SK-N-SH (cell line): ENCODE measurements around the gene ACER2. TPM values are rescaled to one million over a fixed set of nuclear protein-coding genes. Genes with fewer than 3 reads are reported as not detected.

Experiments used
- CTCF ChIA-PET: fragments of 300-600, 350-600 bp; formaldehyde crosslinking; extraction: SDS; loops from one replicate; lab custom pipeline; 2021; lab: Yijun Ruan, JAX
- POLR2A ChIA-PET: fragments of 350-600 bp; sonication (Branson Sonifier 250); formaldehyde crosslinking; extraction: SDS; loops from one replicate; lab custom pipeline; 2020; ENCODE audit warnings: antibody characterized with exemption, inconsistent platforms; lab: Yijun Ruan, JAX
- DNase-seq: peaks from one replicate; pipeline ENCODE4 v3.0.0; 2012
- H2AFZ ChIP-seq: fragments of 200-600 bp; sonication (generic); 2 replicates; pipeline ENCODE4 v1.8.1; 2016; ENCODE audit warnings: antibody characterized with exemption, mild to moderate bottlenecking, low read depth
- H3F3A ChIP-seq: fragments of 200-600 bp; sonication (generic); replicated peaks from 2 replicates; pipeline ENCODE3; 2016; ENCODE audit warnings: antibody characterized with exemption, mild to moderate bottlenecking; ENCODE audit not compliant: insufficient read depth
- H3K27ac ChIP-seq, 2 experiments: fragments of 200-500 bp in 1 of 2; fragments of 200-600 bp in 1 of 2; sonication (Bioruptor generic) in 1 of 2; sonication (generic), shearing (Covaris generic) in 1 of 2; 2 replicates each; pipeline versions ENCODE4 v1.5.1 to v1.6.1; 2014 to 2016; ENCODE audit warnings: low read depth in 2 of 2, inconsistent platforms in 1 of 2, low read length in 1 of 2, mild to moderate bottlenecking in 1 of 2, mixed read lengths in 1 of 2
- H3K27me3 ChIP-seq: fragments of 200-600 bp; sonication (generic), shearing (Covaris generic); 2 replicates; pipeline ENCODE4 v1.6.1; 2016; ENCODE audit warnings: mixed run types; ENCODE audit not compliant: insufficient read depth
- H3K36me3 ChIP-seq, 2 experiments: fragments of 200-500 bp in 1 of 2; fragments of 200-600 bp in 1 of 2; sonication (Bioruptor generic) in 1 of 2; sonication (generic) in 1 of 2; replicated peaks in 1 of 2; 2 replicates each; pipeline versions ENCODE3 to v1.5.1; 2014 to 2016; ENCODE audit warnings: low read length in 1 of 2, mild to moderate bottlenecking in 1 of 2; ENCODE audit not compliant: insufficient read depth in 2 of 2, control insufficient read depth in 1 of 2
- H3K4me1 ChIP-seq, 2 experiments: fragments of 200-500 bp in 1 of 2; fragments of 200-600 bp in 1 of 2; sonication (Bioruptor generic) in 1 of 2; sonication (generic), shearing (Covaris generic) in 1 of 2; 2 replicates each; pipeline versions ENCODE4 v1.5.1 to v1.6.1; 2014 to 2016; ENCODE audit warnings: low read depth in 1 of 2, low read length in 1 of 2, mixed run types in 1 of 2; ENCODE audit not compliant: insufficient read depth in 2 of 2, control insufficient read depth in 1 of 2
- H3K4me2 ChIP-seq: fragments of 200-600 bp; sonication (generic), shearing (Covaris generic); 2 replicates; pipeline ENCODE4 v1.6.1; 2017; ENCODE audit warnings: mixed run types
- H3K4me3 ChIP-seq, 2 experiments: fragments of 200-500 bp in 1 of 2; fragments of 200-600 bp in 1 of 2; sonication (Bioruptor generic) in 1 of 2; sonication (generic), shearing (Covaris generic) in 1 of 2; 2 replicates each; pipeline versions ENCODE4 v1.5.1 to v1.8.1; 2014 to 2016; ENCODE audit warnings: low read depth in 2 of 2, inconsistent platforms in 1 of 2, low read length in 1 of 2, mild to moderate bottlenecking in 1 of 2, mixed read lengths in 1 of 2, moderate library complexity in 1 of 2
- H3K79me2 ChIP-seq: fragments of 200-600 bp; sonication (generic); 2 replicates; pipeline ENCODE4 v1.8.1; 2017; ENCODE audit warnings: mild to moderate bottlenecking; ENCODE audit not compliant: insufficient read depth
- H3K9ac ChIP-seq: fragments of 200-600 bp; sonication (generic); 2 replicates; pipeline ENCODE4 v1.6.1; 2017; ENCODE audit warnings: mixed run types
- H3K9me2 ChIP-seq: fragments of 200-600 bp; sonication (generic); 2 replicates; pipeline ENCODE4 v1.6.1; 2017; ENCODE audit warnings: mixed run types
- H3K9me3 ChIP-seq: fragments of 200-600 bp; sonication (generic); 2 replicates; pipeline ENCODE4 v1.6.1; 2017; ENCODE audit warnings: mixed run types, mild to moderate bottlenecking, moderate library complexity
- H4K20me1 ChIP-seq: fragments of 200-600 bp; sonication (generic); 2 replicates; pipeline ENCODE4 v1.6.1; 2017; ENCODE audit warnings: mild to moderate bottlenecking, mixed run types; ENCODE audit not compliant: insufficient read depth
- CHD2 ChIP-seq: fragments of 150-350 bp; IDR thresholded peaks from 2 replicates; pipeline ENCODE4 v1.6.1; 2018; ENCODE audit warnings: low read length; ENCODE audit not compliant: partially characterized antibody
- ELF1 ChIP-seq: IDR thresholded peaks from 2 replicates; pipeline ENCODE4 v1.4.0; 2012
- EP300 ChIP-seq, 2 experiments: IDR thresholded peaks; 2 replicates each; pipeline versions ENCODE4 v1.4.0 to v1.6.1; 2012; ENCODE audit warnings: borderline replicate concordance in 1 of 2, low read depth in 1 of 2, low read length in 1 of 2
- EZH2phosphoT487 ChIP-seq: fragments of 200-600 bp; sonication (generic); IDR thresholded peaks from 2 replicates; pipeline ENCODE4 v1.6.1; 2017; ENCODE audit warnings: low read depth, mixed run types, mild to moderate bottlenecking, antibody characterized with exemption, moderate library complexity, borderline replicate concordance
- FOSL2 ChIP-seq: IDR thresholded peaks from 2 replicates; pipeline ENCODE4 v1.4.0; 2012; ENCODE audit warnings: low read depth, mild to moderate bottlenecking, moderate library complexity, borderline replicate concordance
- FOXM1 ChIP-seq: IDR thresholded peaks from 2 replicates; pipeline ENCODE4 v1.4.0; 2012; ENCODE audit warnings: low read depth, mild to moderate bottlenecking
- GATA2 ChIP-seq: sonication (generic); formaldehyde crosslinking; IDR thresholded peaks from 2 replicates; pipeline ENCODE4 v1.5.0; 2020; ENCODE audit warnings: mild to moderate bottlenecking, missing genetic modification reagents
- JUND ChIP-seq: IDR thresholded peaks from 2 replicates; pipeline ENCODE4 v1.4.0; 2012
- RAD21 ChIP-seq: IDR thresholded peaks from 2 replicates; pipeline ENCODE4 v1.6.1; 2012; ENCODE audit warnings: mild to moderate bottlenecking, low read length
- RFX5 ChIP-seq: IDR thresholded peaks from 2 replicates; pipeline ENCODE4 v1.6.1; 2012; ENCODE audit warnings: mild to moderate bottlenecking, improper control_type of control experiment, low read length
- SIN3A ChIP-seq: IDR thresholded peaks from 2 replicates; pipeline ENCODE4 v1.6.1; 2012; ENCODE audit warnings: low read depth, mild to moderate bottlenecking, low read length, moderate library complexity, borderline replicate concordance
- SMC3 ChIP-seq: IDR thresholded peaks from 2 replicates; pipeline ENCODE4 v1.6.1; 2012; ENCODE audit warnings: low read depth, low read length, improper control_type of control experiment
- TCF12 ChIP-seq: IDR thresholded peaks from 2 replicates; pipeline ENCODE4 v1.4.0; 2012
- TEAD4 ChIP-seq: IDR thresholded peaks from 2 replicates; pipeline ENCODE4 v1.4.0; 2012; ENCODE audit warnings: mild to moderate bottlenecking, borderline replicate concordance; ENCODE audit not compliant: insufficient read depth
- WGBS: methylation state at CpG from one replicate; pipeline ENCODE4 v1.1.6; 2017; ENCODE audit warnings: low lambda C conversion rate; 5-methylcytosine and 5-hydroxymethylcytosine counted together
- polyA plus RNA-seq, 3 experiments: library from polyadenylated mRNA; depleted of rRNA; stranded (reverse); fragments of >200 nt; gene quantifications; 2 replicates each; pipeline ENCODE4 v1.2.3, GENCODE V29; 2012
- TF ChIP-seq, protein P1 (sequence below): fragments of 150-350 bp; IDR thresholded peaks from 2 replicates; pipeline ENCODE4 v1.6.1; 2017; ENCODE audit warnings: antibody characterized with exemption, low read length, low read depth, borderline replicate concordance
- TF ChIP-seq, protein P2 (sequence below): IDR thresholded peaks from 2 replicates; pipeline ENCODE4; 2012
- TF ChIP-seq, protein P3 (sequence below): fragments of 150-350 bp; IDR thresholded peaks from 2 replicates; pipeline ENCODE4 v1.6.1; 2016; ENCODE audit warnings: mild to moderate bottlenecking, low read depth, low read length
- TF ChIP-seq, protein P4 (sequence below): IDR thresholded peaks from 2 replicates; pipeline ENCODE4 v1.4.0; 2012; ENCODE audit warnings: low read depth, borderline replicate concordance
- TF ChIP-seq, protein P5 (sequence below): fragments of 200-600 bp; sonication (generic); IDR thresholded peaks from 2 replicates; pipeline ENCODE4 v1.6.1; 2017; ENCODE audit warnings: antibody characterized with exemption, mild to moderate bottlenecking, moderate library complexity

The ACER2 gene
- polyA plus RNA-seq, 1 of the 3 experiments (the other 2 are of a cell fraction), result 1.3 TPM

DNA sequence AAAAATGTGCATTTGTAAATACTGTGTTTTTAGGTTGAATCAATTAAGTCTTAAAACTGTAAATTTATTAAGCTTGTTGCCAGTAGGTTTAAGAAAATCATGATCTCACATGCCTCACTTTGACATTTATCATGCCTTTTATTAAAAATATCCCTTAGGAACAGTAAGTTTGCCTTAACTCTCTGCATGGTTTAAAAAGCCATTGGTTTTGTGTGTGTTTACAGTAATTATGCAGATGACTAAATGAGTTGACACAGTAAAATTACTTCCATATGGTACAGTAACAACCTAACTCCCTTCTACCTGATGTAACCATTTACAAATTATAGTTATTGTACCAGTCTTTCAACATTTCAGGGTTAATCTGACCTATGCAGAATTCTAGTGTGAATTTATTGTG lies 35.3 kb upstream of the ACER2 start (continued):
- TF ChIP-seq, protein P1, sequence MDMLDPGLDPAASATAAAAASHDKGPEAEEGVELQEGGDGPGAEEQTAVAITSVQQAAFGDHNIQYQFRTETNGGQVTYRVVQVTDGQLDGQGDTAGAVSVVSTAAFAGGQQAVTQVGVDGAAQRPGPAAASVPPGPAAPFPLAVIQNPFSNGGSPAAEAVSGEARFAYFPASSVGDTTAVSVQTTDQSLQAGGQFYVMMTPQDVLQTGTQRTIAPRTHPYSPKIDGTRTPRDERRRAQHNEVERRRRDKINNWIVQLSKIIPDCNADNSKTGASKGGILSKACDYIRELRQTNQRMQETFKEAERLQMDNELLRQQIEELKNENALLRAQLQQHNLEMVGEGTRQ, result no peak
- TF ChIP-seq ELF1, result no peak
- TF ChIP-seq, protein P2, sequence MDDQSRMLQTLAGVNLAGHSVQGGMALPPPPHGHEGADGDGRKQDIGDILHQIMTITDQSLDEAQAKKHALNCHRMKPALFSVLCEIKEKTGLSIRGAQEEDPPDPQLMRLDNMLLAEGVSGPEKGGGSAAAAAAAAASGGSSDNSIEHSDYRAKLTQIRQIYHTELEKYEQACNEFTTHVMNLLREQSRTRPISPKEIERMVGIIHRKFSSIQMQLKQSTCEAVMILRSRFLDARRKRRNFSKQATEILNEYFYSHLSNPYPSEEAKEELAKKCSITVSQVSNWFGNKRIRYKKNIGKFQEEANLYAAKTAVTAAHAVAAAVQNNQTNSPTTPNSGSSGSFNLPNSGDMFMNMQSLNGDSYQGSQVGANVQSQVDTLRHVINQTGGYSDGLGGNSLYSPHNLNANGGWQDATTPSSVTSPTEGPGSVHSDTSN, result no peak
- TF ChIP-seq GATA2, result no peak
- no peak for TF ChIP-seq TEAD4
- TF ChIP-seq EZH2phosphoT487, result no peak
- no peak for TF ChIP-seq SIN3A
- TF ChIP-seq FOSL2, result no peak

DNA sequence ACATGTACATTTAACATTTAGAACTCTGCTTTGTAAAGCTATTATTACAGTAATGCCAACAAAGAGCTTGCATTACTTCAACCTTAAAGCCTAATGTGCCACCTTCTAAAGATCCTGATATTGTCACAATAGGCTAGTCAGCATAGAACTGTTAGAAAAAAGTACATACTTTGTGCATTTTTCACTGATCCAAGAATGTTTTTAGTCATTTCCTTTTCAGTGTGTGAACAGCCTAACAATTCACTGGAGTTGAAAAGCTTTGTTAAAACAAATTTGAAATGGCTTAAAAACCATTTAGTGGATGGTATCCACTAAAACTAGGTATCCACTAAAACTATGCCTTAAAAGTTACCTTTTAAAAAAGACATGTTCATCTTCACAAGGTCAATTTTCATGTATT lies 33.3 kb upstream of the ACER2 start:
- Histone ChIP-seq H3K4me2 (no peak overlapping the region), H3K27ac (peak overlapping the region; percentile 22 to 91; a peak in 3 of 4 replicates), H3K4me1 (peaks cover 13 to 16% of the 10 kb centered on the region in 2 experiments), H3K9me3 (no peaks in the 10 kb centered on the region; the same call in 1 of the 2 replicates), H3K36me3 (peaks cover 68 to 71% of the 10 kb centered on the region in 2 experiments), H3K79me2 (peaks cover 41% of the 10 kb centered on the region), H3K27me3 (no peaks in the 10 kb centered on the region), H3K9me2 (no peaks in the 10 kb centered on the region), H4K20me1 (peaks cover 39% of the 10 kb centered on the region), H3K9ac (peak overlapping the region; percentile 95; the same call in 1 of the 2 replicates), H3F3A (peaks cover 81% of the 10 kb centered on the region), H3K4me3 (no peak overlapping the region), H2AFZ (no peak overlapping the region)
- CTCF ChIA-PET, result interaction anchor here (1.4 kb wide), 1 partner anchor 82 kb away, joined by 5 read pairs; no protein-coding TSS in a partner anchor
- TF ChIP-seq GATA2 (no peak), TCF12 (0 out of 2 replicates have a peak, but pooled peaks have one; percentile 17), EZH2phosphoT487 (no peak), FOSL2 (peak; percentile 31; the same call in 1 of the 2 replicates), JUND (0 out of 2 replicates have a peak, but pooled peaks have one; percentile 3)
- POLR2A ChIA-PET, result interaction anchor here (0.6 to 1.1 kb wide), 2 partner anchors 39 to 90 kb away, joined by 3 read pairs; no protein-coding TSS in a partner anchor
- DNase-seq, result no peak

DNA sequence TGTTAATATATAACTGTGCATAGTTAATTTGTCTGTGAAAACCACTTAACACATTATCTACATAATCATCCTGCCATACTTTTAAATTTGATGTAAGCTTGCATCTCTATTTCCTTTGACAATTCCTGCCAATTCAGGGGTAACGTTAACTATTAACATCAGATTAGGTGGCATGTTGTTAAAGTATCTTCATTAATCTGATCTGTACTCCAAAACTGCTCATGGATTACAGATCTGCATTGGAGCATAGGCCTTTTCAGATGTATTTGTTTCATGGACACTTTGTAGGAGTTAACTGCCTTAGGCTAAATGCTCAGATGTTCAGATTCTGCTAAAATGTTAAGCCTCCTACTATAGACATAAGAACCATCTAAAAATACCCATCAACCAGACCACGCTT lies 31.9 kb upstream of the ACER2 start:
- peaks cover 74% of the 10 kb centered on the region for H3F3A ChIP-seq
- WGBS, result 52% methylated on average over 2 of the region's 2 CpGs
- H3K9me2 ChIP-seq, result no peaks in the 10 kb centered on the region
- peaks cover 39% of the 10 kb centered on the region for H4K20me1 ChIP-seq
- peak overlapping the region; percentile 43 to 91 for H3K27ac ChIP-seq
- H3K4me2 ChIP-seq, result peak overlapping the region; percentile 90
- peaks cover 63 to 68% of the 10 kb centered on the region in 2 experiments for H3K36me3 ChIP-seq
- H3K4me1 ChIP-seq, result peaks cover 13 to 20% of the 10 kb centered on the region in 2 experiments
- peak overlapping the region; percentile 87 to 92; a peak in 2 of 4 replicates for H3K4me3 ChIP-seq
- no peak for DNase-seq
- CTCF ChIA-PET, result no interaction called here
- H3K9ac ChIP-seq, result peak overlapping the region; percentile 95; the same call in 1 of the 2 replicates
- POLR2A ChIA-PET, result no interaction called here
- H3K79me2 ChIP-seq, result peaks cover 49% of the 10 kb centered on the region
- H3K27me3 ChIP-seq, result no peaks in the 10 kb centered on the region
- H3K9me3 ChIP-seq, result no peaks in the 10 kb centered on the region; the same call in 1 of the 2 replicates
- no peak overlapping the region for H2AFZ ChIP-seq
- no peak for TF ChIP-seq RAD21
- no peak for TF ChIP-seq FOXM1
- no peak for TF ChIP-seq TEAD4
- no peak for TF ChIP-seq EP300 (IDR thresholded peaks at IDR 0.05; ENCODE audit: borderline replicate concordance in 1 of 2, low read depth in 1 of 2, low read length in 1 of 2)
- TF ChIP-seq SMC3, result no peak
- TF ChIP-seq, protein P3, sequence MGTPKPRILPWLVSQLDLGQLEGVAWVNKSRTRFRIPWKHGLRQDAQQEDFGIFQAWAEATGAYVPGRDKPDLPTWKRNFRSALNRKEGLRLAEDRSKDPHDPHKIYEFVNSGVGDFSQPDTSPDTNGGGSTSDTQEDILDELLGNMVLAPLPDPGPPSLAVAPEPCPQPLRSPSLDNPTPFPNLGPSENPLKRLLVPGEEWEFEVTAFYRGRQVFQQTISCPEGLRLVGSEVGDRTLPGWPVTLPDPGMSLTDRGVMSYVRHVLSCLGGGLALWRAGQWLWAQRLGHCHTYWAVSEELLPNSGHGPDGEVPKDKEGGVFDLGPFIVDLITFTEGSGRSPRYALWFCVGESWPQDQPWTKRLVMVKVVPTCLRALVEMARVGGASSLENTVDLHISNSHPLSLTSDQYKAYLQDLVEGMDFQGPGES, result no peak
- TF ChIP-seq RFX5, result no peak
- TF ChIP-seq, protein P4, sequence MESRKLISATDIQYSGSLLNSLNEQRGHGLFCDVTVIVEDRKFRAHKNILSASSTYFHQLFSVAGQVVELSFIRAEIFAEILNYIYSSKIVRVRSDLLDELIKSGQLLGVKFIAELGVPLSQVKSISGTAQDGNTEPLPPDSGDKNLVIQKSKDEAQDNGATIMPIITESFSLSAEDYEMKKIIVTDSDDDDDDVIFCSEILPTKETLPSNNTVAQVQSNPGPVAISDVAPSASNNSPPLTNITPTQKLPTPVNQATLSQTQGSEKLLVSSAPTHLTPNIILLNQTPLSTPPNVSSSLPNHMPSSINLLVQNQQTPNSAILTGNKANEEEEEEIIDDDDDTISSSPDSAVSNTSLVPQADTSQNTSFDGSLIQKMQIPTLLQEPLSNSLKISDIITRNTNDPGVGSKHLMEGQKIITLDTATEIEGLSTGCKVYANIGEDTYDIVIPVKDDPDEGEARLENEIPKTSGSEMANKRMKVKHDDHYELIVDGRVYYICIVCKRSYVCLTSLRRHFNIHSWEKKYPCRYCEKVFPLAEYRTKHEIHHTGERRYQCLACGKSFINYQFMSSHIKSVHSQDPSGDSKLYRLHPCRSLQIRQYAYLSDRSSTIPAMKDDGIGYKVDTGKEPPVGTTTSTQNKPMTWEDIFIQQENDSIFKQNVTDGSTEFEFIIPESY, result no peak
- TF ChIP-seq, protein P5, sequence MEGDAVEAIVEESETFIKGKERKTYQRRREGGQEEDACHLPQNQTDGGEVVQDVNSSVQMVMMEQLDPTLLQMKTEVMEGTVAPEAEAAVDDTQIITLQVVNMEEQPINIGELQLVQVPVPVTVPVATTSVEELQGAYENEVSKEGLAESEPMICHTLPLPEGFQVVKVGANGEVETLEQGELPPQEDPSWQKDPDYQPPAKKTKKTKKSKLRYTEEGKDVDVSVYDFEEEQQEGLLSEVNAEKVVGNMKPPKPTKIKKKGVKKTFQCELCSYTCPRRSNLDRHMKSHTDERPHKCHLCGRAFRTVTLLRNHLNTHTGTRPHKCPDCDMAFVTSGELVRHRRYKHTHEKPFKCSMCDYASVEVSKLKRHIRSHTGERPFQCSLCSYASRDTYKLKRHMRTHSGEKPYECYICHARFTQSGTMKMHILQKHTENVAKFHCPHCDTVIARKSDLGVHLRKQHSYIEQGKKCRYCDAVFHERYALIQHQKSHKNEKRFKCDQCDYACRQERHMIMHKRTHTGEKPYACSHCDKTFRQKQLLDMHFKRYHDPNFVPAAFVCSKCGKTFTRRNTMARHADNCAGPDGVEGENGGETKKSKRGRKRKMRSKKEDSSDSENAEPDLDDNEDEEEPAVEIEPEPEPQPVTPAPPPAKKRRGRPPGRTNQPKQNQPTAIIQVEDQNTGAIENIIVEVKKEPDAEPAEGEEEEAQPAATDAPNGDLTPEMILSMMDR, result no peak
- no peak for TF ChIP-seq CHD2
